HG03060 (cell line): Measurements from ENCODE around the gene ANKHD1.

ENCODE experiments used
- ATAC-seq: cut with Tn5 transposase; IDR thresholded peaks from one replicate; pipeline ENCODE4 v1.9.1; 2021; ENCODE audit warnings: low read depth, moderate number of reproducible peaks; ENCODE audit not compliant: unreplicated experiment

Gene ANKHD1

GRCh38 chr5:140540227-140540626 is 138.6 kb downstream of the ANKHD1 start:
- ATAC-seq: no peak

- no peak for ATAC-seq
Measured at GRCh38 chr5:140542972-140543371, 141.3 kb downstream of the ANKHD1 start.

- ATAC-seq: no peak
Measured at GRCh38 chr5:140544986-140545385, 143.4 kb downstream of the ANKHD1 start.

- no peak for ATAC-seq
Measured at GRCh38 chr5:140545606-140546005, 144.0 kb downstream of the ANKHD1 start.

GRCh38 chr5:140546851-140547507 is 145.3 kb downstream of the ANKHD1 start:
- no peak for ATAC-seq

- peak; percentile 97 for ATAC-seq
Measured at GRCh38 chr5:140547508-140548299, 146.1 kb downstream of the ANKHD1 start, which contains the start of gene EIF4EBP3. TSS of gene EIF4EBP3 (plus strand) at chr5:140547662. CDS start at chr5:140547738, 76 bp downstream.

GRCh38 chr5:140548300-140548688 is 146.7 kb downstream of the ANKHD1 start:
- no peak for ATAC-seq

- no peak for ATAC-seq
Measured at GRCh38 chr5:140548791-140549190, 147.2 kb downstream of the ANKHD1 start.

- ATAC-seq: no peak
Measured at GRCh38 chr5:140549237-140550144, 147.9 kb downstream of the ANKHD1 start.

- no peak for ATAC-seq
Measured at GRCh38 chr5:140550147-140551079, 148.8 kb downstream of the ANKHD1 start.

- ATAC-seq: no peak
Measured at GRCh38 chr5:140551872-140552271, 150.2 kb downstream of the ANKHD1 start.

- no peak for ATAC-seq
Measured at GRCh38 chr5:140553657-140554056, 152.0 kb downstream of the ANKHD1 start.

GRCh38 chr5:140554454-140554853 is 152.8 kb downstream of the ANKHD1 start:
- ATAC-seq: no peak

- no peak for ATAC-seq
Measured at GRCh38 chr5:140555747-140556312, 154.2 kb downstream of the ANKHD1 start.

- ATAC-seq: no peak
Measured at GRCh38 chr5:140556438-140556837, 154.8 kb downstream of the ANKHD1 start.

GRCh38 chr5:140557136-140557805 is 155.6 kb downstream of the ANKHD1 start, which contains the start of gene SRA1:
TSS of gene SRA1 (minus strand) at chr5:140557473. CDS start at chr5:140557452, 21 bp downstream.
- peak; percentile 87 for ATAC-seq

GRCh38 chr5:140557965-140558364 is 156.3 kb downstream of the ANKHD1 start:
- no peak for ATAC-seq

- ATAC-seq: no peak
Measured at GRCh38 chr5:140558542-140558941, 156.9 kb downstream of the ANKHD1 start.

GRCh38 chr5:140560227-140560626 is 158.6 kb downstream of the ANKHD1 start:
- ATAC-seq: no peak
